CD14-positive monocyte (primary cell): ENCODE data around the gene MPV17. TPM values are rescaled to one million over a fixed set of nuclear protein-coding genes. Genes with fewer than 3 reads are reported as not detected.

Source experiments
- DNase-seq, 3 donors: peaks; one replicate each; pipeline ENCODE4 v3.0.0-alpha.2; 2011 to 2022
- H2AFZ ChIP-seq: 2 replicates; pipeline ENCODE4 v1.6.0; 2012; ENCODE audit warnings: mild to moderate bottlenecking, low read depth, low read length, inconsistent platforms; ENCODE audit not compliant: insufficient read depth, poor library complexity, severe bottlenecking
- H3K27ac ChIP-seq, 2 donors: 1 replicate in 1 of 2; 2 replicates in 1 of 2; pipeline ENCODE4 v1.5.1; 2012 to 2013; ENCODE audit warnings: low read length in 2 of 2, control low read depth in 1 of 2, inconsistent platforms in 1 of 2, low read depth in 1 of 2, mild to moderate bottlenecking in 1 of 2
- H3K27me3 ChIP-seq, 2 donors: one replicate each; pipeline versions ENCODE4 v1.6.0 to v1.6.1; 2011 to 2013; ENCODE audit warnings: low read length in 2 of 2; ENCODE audit not compliant: control insufficient read depth in 2 of 2, insufficient read depth in 2 of 2
- H3K36me3 ChIP-seq, 2 donors: replicated peaks in 1 of 2; 1 replicate in 1 of 2; 2 replicates in 1 of 2; pipeline versions ENCODE4 v1.5.1 to v1.6.1; 2012 to 2013; ENCODE audit warnings: low read length in 2 of 2, control low read depth in 1 of 2, inconsistent platforms in 1 of 2, mild to moderate bottlenecking in 1 of 2; ENCODE audit not compliant: insufficient read depth in 2 of 2, control insufficient read depth in 1 of 2
- H3K4me1 ChIP-seq, 2 donors: 1 replicate in 1 of 2; 2 replicates in 1 of 2; pipeline versions ENCODE4 v1.5.1 to v1.6.1; 2012 to 2013; ENCODE audit warnings: low read length in 2 of 2, control low read depth in 1 of 2, inconsistent platforms in 1 of 2, mild to moderate bottlenecking in 1 of 2, moderate library complexity in 1 of 2; ENCODE audit not compliant: insufficient read depth in 2 of 2, control insufficient read depth in 1 of 2
- H3K4me2 ChIP-seq: replicated peaks from 2 replicates; pipeline ENCODE3; 2012; ENCODE audit warnings: low read length, moderate library complexity, mild to moderate bottlenecking; ENCODE audit not compliant: poor library complexity, severe bottlenecking; ENCODE audit errors: extremely low read depth
- H3K4me3 ChIP-seq, 3 experiments: fragments of 200-600 bp in 1 of 3; sonication (generic) in 1 of 3; replicated peaks in 1 of 3; 1 replicate in 2 of 3; 2 replicates in 1 of 3; pipeline ENCODE4 v1.5.1; 2011 to 2013; ENCODE audit warnings: low read length in 3 of 3, mild to moderate bottlenecking in 3 of 3, control low read depth in 2 of 3, low read depth in 2 of 3, inconsistent platforms in 1 of 3, moderate library complexity in 1 of 3
- H3K79me2 ChIP-seq: 2 replicates; pipeline ENCODE4 v1.6.0; 2012; ENCODE audit warnings: mild to moderate bottlenecking, control low read depth, inconsistent platforms, low read length, moderate library complexity; ENCODE audit not compliant: insufficient read depth
- H3K9ac ChIP-seq: 2 replicates; pipeline ENCODE4 v1.6.0; 2017; ENCODE audit warnings: low read length, mild to moderate bottlenecking; ENCODE audit not compliant: insufficient read depth, poor library complexity, severe bottlenecking
- H3K9me3 ChIP-seq, 2 donors: replicated peaks in 1 of 2; 1 replicate in 1 of 2; 2 replicates in 1 of 2; pipeline versions ENCODE4 v1.5.1 to v1.6.1; 2012 to 2013; ENCODE audit warnings: low read length in 2 of 2, control low read depth in 1 of 2; ENCODE audit not compliant: control insufficient read depth in 1 of 2, insufficient read depth in 1 of 2
- H4K20me1 ChIP-seq: 2 replicates; pipeline ENCODE4 v1.6.0; 2012; ENCODE audit warnings: mild to moderate bottlenecking, low read length, control low read depth, moderate library complexity; ENCODE audit not compliant: insufficient read depth
- H3K27ac Mint-ChIP-seq, 7 donors: one replicate each; pipeline ENCODE4 v1.8.0; 2020; ENCODE audit warnings: mild to moderate bottlenecking in 7 of 7, mixed read lengths in 7 of 7, moderate library complexity in 6 of 7, inconsistent platforms in 2 of 7
- H3K27me3 Mint-ChIP-seq, 3 donors: one replicate each; pipeline ENCODE4 v1.8.0; 2021 to 2022; ENCODE audit warnings: low read depth in 3 of 3, mild to moderate bottlenecking in 3 of 3, mixed read lengths in 3 of 3, moderate library complexity in 3 of 3, inconsistent platforms in 1 of 3
- H3K36me3 Mint-ChIP-seq, 2 donors: one replicate each; pipeline ENCODE4 v1.8.0; 2020; ENCODE audit warnings: mixed read lengths in 2 of 2, inconsistent platforms in 1 of 2, mild to moderate bottlenecking in 1 of 2
- H3K4me1 Mint-ChIP-seq: one replicate; pipeline ENCODE4 v1.8.0; 2020; ENCODE audit warnings: mild to moderate bottlenecking, mixed read lengths
- H3K4me3 Mint-ChIP-seq, 2 donors: one replicate each; pipeline ENCODE4 v1.8.0; 2020; ENCODE audit warnings: mild to moderate bottlenecking in 2 of 2, mixed read lengths in 2 of 2, moderate library complexity in 1 of 2
- H3K9me3 Mint-ChIP-seq, 7 donors: one replicate each; pipeline ENCODE4 v1.8.0; 2020 to 2022; ENCODE audit warnings: mixed read lengths in 7 of 7, mild to moderate bottlenecking in 6 of 7, moderate library complexity in 6 of 7, inconsistent platforms in 2 of 7
- WGBS: methylation state at CpG from one replicate; pipeline ENCODE4 v1.1.5; 2013; ENCODE audit warnings: missing lambda C conversion rate; ENCODE audit not compliant: insufficient coverage; 5-methylcytosine and 5-hydroxymethylcytosine counted together
- intact Hi-C, 2 donors: fragments of 100-400 bp; cut with micrococcal nuclease; formaldehyde crosslinking; loops; one replicate each; pipeline versions ENCODE4 v1.15.0 to v1.15.1; 2023
- polyA plus RNA-seq, 3 donors: library from polyadenylated mRNA; depleted of rRNA in 1 of 3; unstranded in 2 of 3; stranded (reverse) in 1 of 3; fragments of 300-500 nt in 2 of 3; fragments of >200 nt in 1 of 3; fragmentation: Illumina TruSeq in 2 of 3; gene quantifications; 1 replicate in 2 of 3; 2 replicates in 1 of 3; pipeline ENCODE4 v1.2.3, GENCODE V29; 2012 to 2021
- TF ChIP-seq, protein P1 (sequence below): fragments of 200-600 bp; IDR thresholded peaks from one replicate; pipeline ENCODE4 v1.8.0; 2022; ENCODE audit warnings: antibody characterized with exemption, mild to moderate bottlenecking

Gene MPV17
- polyA plus RNA-seq, 3 donors = 136 to 160 (median 160) TPM

GRCh38 chr2:27356056-27356381 lies 33.1 kb upstream of the MPV17 start:
- peak overlapping the region; percentile 90 to 95 for H3K27ac ChIP-seq
- intact Hi-C loops = loop anchor here (1.0 to 5.0 kb wide), 3 partner anchors 14 to 144 kb away; partner anchors contain the start of genes EIF2B4 (in 2 of the 2), SNX17 (in 2 of the 2), ATRAID (in 1 of the 2) and SLC5A6 (in 1 of the 2)
- 0% methylated on average over 9 of the region's 12 CpGs for WGBS
- peak overlapping the region; percentile 96 for H2AFZ ChIP-seq
- peak overlapping the region; percentile 97 to 99 for H3K4me3 Mint-ChIP-seq
- H3K9me3 Mint-ChIP-seq = no peaks in the 10 kb centered on the region
- H3K9ac ChIP-seq = peak overlapping the region; percentile 90
- no peaks in the 10 kb centered on the region for H3K36me3 ChIP-seq
- no peaks in the 10 kb centered on the region for H3K9me3 ChIP-seq
- H3K36me3 Mint-ChIP-seq = peaks cover 0 to 20% of the 10 kb centered on the region in 2 donors
- DNase-seq = peak; percentile 70 to 76 (median 70)
- H3K4me2 ChIP-seq = peak overlapping the region; percentile 80
- H3K4me1 Mint-ChIP-seq = peaks cover 40% of the 10 kb centered on the region
- H4K20me1 ChIP-seq = peaks cover 24% of the 10 kb centered on the region
- H3K27me3 ChIP-seq = no peaks in the 10 kb centered on the region
- peak overlapping the region; percentile 76 to 93 (median 90) for H3K4me3 ChIP-seq
- TF ChIP-seq, protein P1, sequence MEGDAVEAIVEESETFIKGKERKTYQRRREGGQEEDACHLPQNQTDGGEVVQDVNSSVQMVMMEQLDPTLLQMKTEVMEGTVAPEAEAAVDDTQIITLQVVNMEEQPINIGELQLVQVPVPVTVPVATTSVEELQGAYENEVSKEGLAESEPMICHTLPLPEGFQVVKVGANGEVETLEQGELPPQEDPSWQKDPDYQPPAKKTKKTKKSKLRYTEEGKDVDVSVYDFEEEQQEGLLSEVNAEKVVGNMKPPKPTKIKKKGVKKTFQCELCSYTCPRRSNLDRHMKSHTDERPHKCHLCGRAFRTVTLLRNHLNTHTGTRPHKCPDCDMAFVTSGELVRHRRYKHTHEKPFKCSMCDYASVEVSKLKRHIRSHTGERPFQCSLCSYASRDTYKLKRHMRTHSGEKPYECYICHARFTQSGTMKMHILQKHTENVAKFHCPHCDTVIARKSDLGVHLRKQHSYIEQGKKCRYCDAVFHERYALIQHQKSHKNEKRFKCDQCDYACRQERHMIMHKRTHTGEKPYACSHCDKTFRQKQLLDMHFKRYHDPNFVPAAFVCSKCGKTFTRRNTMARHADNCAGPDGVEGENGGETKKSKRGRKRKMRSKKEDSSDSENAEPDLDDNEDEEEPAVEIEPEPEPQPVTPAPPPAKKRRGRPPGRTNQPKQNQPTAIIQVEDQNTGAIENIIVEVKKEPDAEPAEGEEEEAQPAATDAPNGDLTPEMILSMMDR = no peak
- no peaks in the 10 kb centered on the region for H3K27me3 Mint-ChIP-seq
- H3K79me2 ChIP-seq = peaks cover 73% of the 10 kb centered on the region
- H3K4me1 ChIP-seq = peaks cover 16 to 28% of the 10 kb centered on the region in 2 donors
- peak overlapping the region; percentile 98 to 100 (median 99) for H3K27ac Mint-ChIP-seq

DNA sequence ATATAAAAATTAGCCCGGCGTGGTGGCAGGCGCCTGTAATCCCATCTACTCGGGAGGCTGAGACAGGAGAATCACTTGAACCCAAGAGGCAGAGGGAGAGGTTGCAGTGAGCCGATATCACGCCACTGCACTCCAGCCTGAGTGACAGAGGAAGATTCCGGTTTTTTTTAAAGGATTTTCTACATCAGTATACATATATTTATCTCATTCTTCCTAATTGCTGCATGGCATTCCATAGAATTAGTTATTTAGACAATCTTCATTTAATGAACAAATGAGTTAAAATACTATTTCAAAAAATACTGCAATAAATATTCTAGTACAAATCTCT lies 31.7 kb upstream of the MPV17 start:
- peak overlapping the region in 1 of 7 donors; percentile 35 for H3K27ac Mint-ChIP-seq

More for the DNA sequence above, 31.7 kb upstream of the MPV17 start:
- WGBS = no CpG with 5 or more reads among the region's 7 CpGs
- Mint-ChIP-seq H3K4me1 (peaks cover 40% of the 10 kb centered on the region), H3K27me3 (peaks cover 0 to 1% (median 0%) of the 10 kb centered on the region in 3 donors), H3K9me3 (no peaks in the 10 kb centered on the region), H3K36me3 (peaks cover 6 to 32% of the 10 kb centered on the region in 2 donors), H3K4me3 (no peak overlapping the region)
- DNase-seq = no peak
- Histone ChIP-seq H3K9me3 (no peaks in the 10 kb centered on the region), H3K27ac (no peak overlapping the region), H3K27me3 (no peaks in the 10 kb centered on the region), H3K4me3 (no peak overlapping the region), H3K9ac (no peak overlapping the region), H3K79me2 (peaks cover 88% of the 10 kb centered on the region), H2AFZ (no peak overlapping the region), H3K4me2 (no peak overlapping the region), H3K4me1 (peaks cover 16 to 28% of the 10 kb centered on the region in 2 donors), H4K20me1 (peaks cover 39% of the 10 kb centered on the region), H3K36me3 (peaks cover 3 to 9% of the 10 kb centered on the region in 2 donors)
- TF ChIP-seq, protein P1 = no peak
- intact Hi-C loops = no loop called here
